ENCODE data around the gene SUN5. TPM values are rescaled to one million over a fixed set of nuclear protein-coding genes. Genes with fewer than 3 reads are reported as not detected.
"Not testable (repeated sequence)": the region's sequence is repeated elsewhere in the genome, so short reads cannot be mapped to it uniquely, and the experiment has no call there.

Gene SUN5
- total RNA-seq, 1 donor from 2014 or later = not detected

GRCh38 chr20:32970115-32970972 is 33.9 kb downstream of the SUN5 start:
- Mint-ChIP-seq H3K9me3 (peaks cover 8% of the 10 kb centered on the region), H3K27ac (no peak overlapping the region), H3K4me1 (ENCODE audit: low read depth) (peaks cover 54% of the 10 kb centered on the region), H3K4me3 (ENCODE audit: low read depth) (no peak overlapping the region), H3K27me3 (ENCODE audit: low read depth) (no peaks in the 10 kb centered on the region), H3K36me3 (ENCODE audit: low read depth) (peaks cover 10% of the 10 kb centered on the region)
- intact Hi-C loops (cut with micrococcal nuclease) = no loop called here
- DNase-seq (ENCODE audit: low spot score) = peak; percentile 8

GRCh38 chr20:32969356-32970114 is 34.7 kb downstream of the SUN5 start:
- H3K4me3 Mint-ChIP-seq (ENCODE audit: low read depth) = no peak overlapping the region
- H3K4me1 Mint-ChIP-seq (ENCODE audit: low read depth) = peaks cover 57% of the 10 kb centered on the region

GRCh38 chr20:32968478-32969241 is 35.6 kb downstream of the SUN5 start:
- peaks cover 2% of the 10 kb centered on the region for H3K36me3 Mint-ChIP-seq (ENCODE audit: low read depth)
- no peak overlapping the region for H3K4me3 Mint-ChIP-seq (ENCODE audit: low read depth)
- peaks cover 63% of the 10 kb centered on the region for H3K4me1 Mint-ChIP-seq (ENCODE audit: low read depth)
- DNase-seq (ENCODE audit: low spot score) = peak; percentile 8
- no peaks in the 10 kb centered on the region for H3K9me3 Mint-ChIP-seq
- no peaks in the 10 kb centered on the region for H3K27me3 Mint-ChIP-seq (ENCODE audit: low read depth)
- intact Hi-C loops (cut with micrococcal nuclease) = loop anchor here (2.0 kb wide), 1 partner anchor 22 kb away; no protein-coding TSS in a partner anchor
- no peak overlapping the region for H3K27ac Mint-ChIP-seq

More at GRCh38 chr20:32969356-32970114, 34.7 kb downstream of the SUN5 start:
- peak; percentile 7 for DNase-seq (ENCODE audit: low spot score)
- H3K36me3 Mint-ChIP-seq (ENCODE audit: low read depth) = peaks cover 3% of the 10 kb centered on the region
- peaks cover under 1% of the 10 kb centered on the region for H3K9me3 Mint-ChIP-seq
- intact Hi-C loops (cut with micrococcal nuclease) = loop anchor here (2.0 kb wide), 1 partner anchor 23 kb away; no protein-coding TSS in a partner anchor
- no peaks in the 10 kb centered on the region for H3K27me3 Mint-ChIP-seq (ENCODE audit: low read depth)
- H3K27ac Mint-ChIP-seq = no peak overlapping the region

GRCh38 chr20:32967961-32968457 is 36.2 kb downstream of the SUN5 start:
- intact Hi-C loops (cut with micrococcal nuclease) = loop anchor here (2.0 kb wide), 1 partner anchor 21 kb away; no protein-coding TSS in a partner anchor
- Mint-ChIP-seq H3K27ac (no peak overlapping the region), H3K27me3 (ENCODE audit: low read depth) (no peaks in the 10 kb centered on the region), H3K4me1 (ENCODE audit: low read depth) (peaks cover 64% of the 10 kb centered on the region), H3K4me3 (ENCODE audit: low read depth) (peak overlapping the region; percentile 49), H3K36me3 (ENCODE audit: low read depth) (no peaks in the 10 kb centered on the region), H3K9me3 (no peaks in the 10 kb centered on the region)
- DNase-seq (ENCODE audit: low spot score) = peak; percentile 40

- intact Hi-C loops (cut with micrococcal nuclease) = no loop called here
- Mint-ChIP-seq H3K9me3 (no peaks in the 10 kb centered on the region), H3K36me3 (ENCODE audit: low read depth) (no peaks in the 10 kb centered on the region), H3K27me3 (ENCODE audit: low read depth) (no peaks in the 10 kb centered on the region), H3K4me3 (ENCODE audit: low read depth) (peak overlapping the region; percentile 49), H3K4me1 (ENCODE audit: low read depth) (peaks cover 69% of the 10 kb centered on the region), H3K27ac (no peak overlapping the region)
- DNase-seq (ENCODE audit: low spot score) = peak; percentile 67
Observed at GRCh38 chr20:32966881-32967781, 37.1 kb downstream of the SUN5 start.

GRCh38 chr20:32966382-32966781 is 37.9 kb downstream of the SUN5 start:
- peak; percentile 7 for DNase-seq (ENCODE audit: low spot score)
- Mint-ChIP-seq H3K27ac (no peak overlapping the region), H3K4me3 (ENCODE audit: low read depth) (no peak overlapping the region), H3K27me3 (ENCODE audit: low read depth) (no peaks in the 10 kb centered on the region), H3K9me3 (no peaks in the 10 kb centered on the region), H3K36me3 (ENCODE audit: low read depth) (no peaks in the 10 kb centered on the region), H3K4me1 (ENCODE audit: low read depth) (peaks cover 71% of the 10 kb centered on the region)
- intact Hi-C loops (cut with micrococcal nuclease) = no loop called here

GRCh38 chr20:32965581-32966373 is 38.5 kb downstream of the SUN5 start:
- H3K36me3 Mint-ChIP-seq (ENCODE audit: low read depth) = no peaks in the 10 kb centered on the region
- peak overlapping the region; percentile 6 for H3K27ac Mint-ChIP-seq
- no peaks in the 10 kb centered on the region for H3K27me3 Mint-ChIP-seq (ENCODE audit: low read depth)
- DNase-seq (ENCODE audit: low spot score) = peak; percentile 9
- no peak overlapping the region for H3K4me3 Mint-ChIP-seq (ENCODE audit: low read depth)
- intact Hi-C loops (cut with micrococcal nuclease) = no loop called here
- H3K4me1 Mint-ChIP-seq (ENCODE audit: low read depth) = peaks cover 69% of the 10 kb centered on the region
- no peaks in the 10 kb centered on the region for H3K9me3 Mint-ChIP-seq

GRCh38 chr20:32965115-32965514 is 39.1 kb downstream of the SUN5 start:
- peaks cover 64% of the 10 kb centered on the region for H3K4me1 Mint-ChIP-seq (ENCODE audit: low read depth)
- no peaks in the 10 kb centered on the region for H3K27me3 Mint-ChIP-seq (ENCODE audit: low read depth)
- peak overlapping the region; percentile 6 for H3K27ac Mint-ChIP-seq
- no peaks in the 10 kb centered on the region for H3K9me3 Mint-ChIP-seq
- H3K36me3 Mint-ChIP-seq (ENCODE audit: low read depth) = no peaks in the 10 kb centered on the region
- no peak for DNase-seq (ENCODE audit: low spot score)
- intact Hi-C loops (cut with micrococcal nuclease) = no loop called here
- no peak overlapping the region for H3K4me3 Mint-ChIP-seq (ENCODE audit: low read depth)

- no peaks in the 10 kb centered on the region for H3K36me3 Mint-ChIP-seq (ENCODE audit: low read depth)
- H3K27me3 Mint-ChIP-seq (ENCODE audit: low read depth) = no peaks in the 10 kb centered on the region
- no peaks in the 10 kb centered on the region for H3K9me3 Mint-ChIP-seq
- no peak for DNase-seq (ENCODE audit: low spot score)
- intact Hi-C loops (cut with micrococcal nuclease) = no loop called here
- no peak overlapping the region for H3K4me3 Mint-ChIP-seq (ENCODE audit: low read depth)
- H3K4me1 Mint-ChIP-seq (ENCODE audit: low read depth) = peaks cover 59% of the 10 kb centered on the region
- H3K27ac Mint-ChIP-seq = no peak overlapping the region
Observed at GRCh38 chr20:32964575-32964974, 39.7 kb downstream of the SUN5 start.

GRCh38 chr20:32963176-32963575 is 41.1 kb downstream of the SUN5 start:
- DNase-seq (ENCODE audit: low spot score) = no peak
- Mint-ChIP-seq H3K36me3 (ENCODE audit: low read depth) (peaks cover 2% of the 10 kb centered on the region), H3K27ac (no peak overlapping the region), H3K27me3 (ENCODE audit: low read depth) (no peaks in the 10 kb centered on the region), H3K9me3 (peaks cover 3% of the 10 kb centered on the region), H3K4me1 (ENCODE audit: low read depth) (peaks cover 45% of the 10 kb centered on the region), H3K4me3 (ENCODE audit: low read depth) (no peak overlapping the region)
- intact Hi-C loops (cut with micrococcal nuclease) = no loop called here

- H3K4me3 Mint-ChIP-seq (ENCODE audit: low read depth) = not testable (repeated sequence)
Observed at GRCh38 chr20:32962646-32963045, 41.6 kb downstream of the SUN5 start.

More at GRCh38 chr20:32962646-32963045, 41.6 kb downstream of the SUN5 start:
- H3K36me3 Mint-ChIP-seq (ENCODE audit: low read depth); intact Hi-C loops (cut with micrococcal nuclease); DNase-seq (ENCODE audit: low spot score); H3K27me3 Mint-ChIP-seq (ENCODE audit: low read depth); H3K9me3 Mint-ChIP-seq; H3K27ac Mint-ChIP-seq: not testable (repeated sequence)
- peaks cover 40% of the 10 kb centered on the region for H3K4me1 Mint-ChIP-seq (ENCODE audit: low read depth)
